H9 (cell line): ENCODE data around the gene DMAP1. TPM values are rescaled to one million over a fixed set of nuclear protein-coding genes. Genes with fewer than 3 reads are reported as not detected.

ENCODE experiments used
- DNase-seq: peaks from one replicate; pipeline ENCODE4 v3.0.0-alpha.2; 2017
- H2AFZ ChIP-seq: one replicate; pipeline ENCODE4 v1.6.1; 2013; ENCODE audit warnings: mild to moderate bottlenecking, low read length, control low read depth, moderate library complexity
- H2AK5ac ChIP-seq: 2 replicates; pipeline ENCODE4 v1.6.1; 2013; ENCODE audit warnings: low read length, control low read depth, mixed read lengths; ENCODE audit not compliant: insufficient read length
- H2BK120ac ChIP-seq: one replicate; pipeline ENCODE4 v1.6.1; 2013; ENCODE audit warnings: low read depth, mild to moderate bottlenecking, low read length, control low read depth, inconsistent platforms; ENCODE audit not compliant: poor library complexity, severe bottlenecking
- H2BK12ac ChIP-seq: 2 replicates; pipeline ENCODE4 v1.6.1; 2013; ENCODE audit warnings: low read length, control low read depth, mixed read lengths, low read depth; ENCODE audit not compliant: insufficient read length
- H2BK15ac ChIP-seq: 2 replicates; pipeline ENCODE4 v1.6.1; 2013; ENCODE audit warnings: low read depth, low read length, control low read depth
- H2BK20ac ChIP-seq: one replicate; pipeline ENCODE4 v1.6.1; 2013; ENCODE audit warnings: low read depth, mild to moderate bottlenecking, low read length, control low read depth, inconsistent platforms; ENCODE audit not compliant: poor library complexity, severe bottlenecking
- H2BK5ac ChIP-seq: 2 replicates; pipeline ENCODE4 v1.6.1; 2013; ENCODE audit warnings: low read length, control low read depth, mixed read lengths; ENCODE audit not compliant: insufficient read length
- H3K14ac ChIP-seq: 2 replicates; pipeline ENCODE4 v1.6.1; 2013; ENCODE audit warnings: low read length, control low read depth; ENCODE audit not compliant: insufficient read depth
- H3K18ac ChIP-seq: 2 replicates; pipeline ENCODE4 v1.6.1; 2013; ENCODE audit warnings: low read depth, mild to moderate bottlenecking, mixed read lengths, low read length, control low read depth; ENCODE audit not compliant: insufficient read length
- H3K23ac ChIP-seq: 2 replicates; pipeline ENCODE4 v1.6.1; 2013; ENCODE audit warnings: low read length, control low read depth, mixed read lengths, low read depth; ENCODE audit not compliant: insufficient read length
- H3K23me2 ChIP-seq: 2 replicates; pipeline ENCODE4 v1.6.1; 2013; ENCODE audit warnings: low read depth, mild to moderate bottlenecking, mixed read lengths, low read length, control low read depth; ENCODE audit not compliant: insufficient read length, poor library complexity, severe bottlenecking
- H3K27ac ChIP-seq: 2 replicates; pipeline ENCODE4 v1.5.1; 2013; ENCODE audit warnings: low read length, control low read depth, mixed read lengths, low read depth; ENCODE audit not compliant: insufficient read length
- H3K27me3 ChIP-seq: 2 replicates; pipeline ENCODE4 v1.6.1; 2013; ENCODE audit warnings: low read length, control low read depth, inconsistent platforms; ENCODE audit not compliant: insufficient read depth
- H3K4ac ChIP-seq: 2 replicates; pipeline ENCODE4 v1.6.1; 2013; ENCODE audit warnings: low read depth, mild to moderate bottlenecking, control low read depth, inconsistent platforms, low read length, moderate library complexity
- H3K4me1 ChIP-seq: 2 replicates; pipeline ENCODE4 v1.6.1; 2013; ENCODE audit warnings: low read length, control low read depth, inconsistent platforms; ENCODE audit not compliant: insufficient read depth
- H3K4me2 ChIP-seq: 2 replicates; pipeline ENCODE4 v1.6.1; 2013; ENCODE audit warnings: low read length, control low read depth, mixed read lengths; ENCODE audit not compliant: insufficient read length, insufficient read depth
- H3K56ac ChIP-seq: 2 replicates; pipeline ENCODE4 v1.6.1; 2013; ENCODE audit warnings: low read depth, mild to moderate bottlenecking, mixed read lengths, low read length, control low read depth; ENCODE audit not compliant: insufficient read length
- H3K79me1 ChIP-seq: 2 replicates; pipeline ENCODE4 v1.6.1; 2013; ENCODE audit warnings: low read depth, mild to moderate bottlenecking, moderate library complexity, low read length, control low read depth, inconsistent platforms; ENCODE audit not compliant: insufficient read depth, poor library complexity, severe bottlenecking
- H3K79me2 ChIP-seq: 2 replicates; pipeline ENCODE4 v1.6.1; 2013; ENCODE audit warnings: low read length, control low read depth, inconsistent platforms; ENCODE audit not compliant: insufficient read depth
- H3K9ac ChIP-seq: 2 replicates; pipeline ENCODE4 v1.6.1; 2013; ENCODE audit warnings: low read length, control low read depth, mixed read lengths; ENCODE audit not compliant: insufficient read length; ENCODE audit errors: extremely low read depth
- H3K9me3 ChIP-seq: one replicate; pipeline ENCODE4 v1.6.1; 2013; ENCODE audit warnings: low read depth, low read length, inconsistent platforms; ENCODE audit not compliant: control insufficient read depth
- H3T11ph ChIP-seq: one replicate; pipeline ENCODE4 v1.6.1; 2013; ENCODE audit warnings: mild to moderate bottlenecking, low read length, control low read depth, inconsistent platforms
- H4K20me1 ChIP-seq: one replicate; pipeline ENCODE4 v1.6.1; 2013; ENCODE audit not compliant: control insufficient read depth, insufficient read length, insufficient read depth
- H4K5ac ChIP-seq: 2 replicates; pipeline ENCODE4 v1.6.1; 2013; ENCODE audit warnings: low read depth, mild to moderate bottlenecking, mixed read lengths, low read length, control low read depth; ENCODE audit not compliant: insufficient read length
- H4K8ac ChIP-seq: replicated peaks from 2 replicates; pipeline ENCODE4 v1.6.1; 2013; ENCODE audit warnings: low read length, control low read depth, mixed read lengths, low read depth; ENCODE audit not compliant: insufficient read length
- H4K91ac ChIP-seq: 2 replicates; pipeline ENCODE4 v1.6.1; 2013; ENCODE audit warnings: low read depth, mild to moderate bottlenecking, moderate library complexity, mixed read lengths, low read length, control low read depth; ENCODE audit not compliant: insufficient read length
- H3K27ac Mint-ChIP-seq, 3 experiments: 2 replicates in 2 of 3; 3 replicates in 1 of 3; pipeline ENCODE4 v1.8.0; 2020 to 2021; ENCODE audit warnings: mixed read lengths in 3 of 3, mild to moderate bottlenecking in 1 of 3, moderate library complexity in 1 of 3
- H3K27me3 Mint-ChIP-seq: 2 replicates; pipeline ENCODE4 v1.8.0; 2021; ENCODE audit warnings: low read depth, mild to moderate bottlenecking, moderate library complexity, mixed read lengths
- H3K36me3 Mint-ChIP-seq, 3 experiments: 2 replicates in 2 of 3; 3 replicates in 1 of 3; pipeline ENCODE4 v1.8.0; 2020 to 2021; ENCODE audit warnings: low read depth in 3 of 3, mixed read lengths in 3 of 3; ENCODE audit not compliant: insufficient read depth in 1 of 3
- H3K4me1 Mint-ChIP-seq, 2 experiments: 2 replicates each; pipeline ENCODE4 v1.8.0; 2020; ENCODE audit warnings: mixed read lengths in 2 of 2
- H3K4me3 Mint-ChIP-seq, 2 experiments: 2 replicates in 1 of 2; 3 replicates in 1 of 2; pipeline ENCODE4 v1.8.0; 2020 to 2021; ENCODE audit warnings: mild to moderate bottlenecking in 2 of 2, mixed read lengths in 2 of 2, moderate library complexity in 1 of 2
- H3K9me3 Mint-ChIP-seq, 2 experiments: 2 replicates in 1 of 2; 3 replicates in 1 of 2; pipeline ENCODE4 v1.8.0; 2020; ENCODE audit warnings: mild to moderate bottlenecking in 2 of 2, mixed read lengths in 2 of 2, moderate library complexity in 1 of 2
- CTCF ChIP-seq: fragments of 200-600 bp; sonication (generic); conservative IDR thresholded peaks from 3 replicates; pipeline ENCODE4 v1.8.0; 2021; ENCODE audit warnings: antibody characterized with exemption, mild to moderate bottlenecking
- WGBS: extraction: QIAGEN DNeasy Blood & Tissue Kit; methylation state at CpG from one replicate; pipeline ENCODE4 v1.1.7; 2013; ENCODE audit warnings: missing lambda C conversion rate, low lambda C conversion rate, mixed read lengths; ENCODE audit not compliant: insufficient read length; ENCODE audit errors: extremely low coverage; 5-methylcytosine and 5-hydroxymethylcytosine counted together
- total RNA-seq: library from RNA; stranded (reverse); gene quantifications from 2 replicates; pipeline ENCODE4 v1.2.1, GENCODE V29; 2021

The DMAP1 gene
- total RNA-seq, 1 experiment from 2014 or later: 55.3 TPM

DNA sequence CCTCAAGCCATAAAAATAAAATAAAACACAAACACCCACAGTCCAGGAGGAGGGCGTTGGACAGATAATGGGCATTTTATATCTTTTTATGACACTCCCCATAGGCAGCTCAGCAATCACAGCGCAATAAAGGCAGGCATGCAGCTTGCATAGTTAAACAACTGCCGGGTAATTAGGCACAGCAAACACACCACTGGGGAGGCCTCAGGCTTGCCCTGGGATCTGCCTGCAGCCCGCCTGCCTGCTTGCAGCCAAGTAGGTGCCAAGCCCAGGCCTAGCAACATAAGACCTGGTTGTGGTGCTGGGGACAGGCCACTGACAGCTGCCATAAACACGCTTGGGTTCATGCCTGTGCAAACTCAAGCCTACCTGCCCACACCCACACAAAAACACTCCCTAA lies 54.2 kb downstream of the DMAP1 start:
- Histone ChIP-seq H4K20me1 (no peaks in the 10 kb centered on the region), H3K4me1 (no peaks in the 10 kb centered on the region), H2BK20ac (no peak overlapping the region), H3K4ac (no peak overlapping the region), H2BK120ac (no peak overlapping the region), H2BK5ac (no peak overlapping the region), H3K9ac (no peak overlapping the region), H3K27me3 (no peaks in the 10 kb centered on the region), H3K23me2 (no peaks in the 10 kb centered on the region), H3K79me2 (no peaks in the 10 kb centered on the region), H2AK5ac (no peak overlapping the region), H2AFZ (no peak overlapping the region), H3K4me2 (no peak overlapping the region), H4K8ac (no peak overlapping the region), H4K91ac (no peak overlapping the region), H3T11ph (no peak overlapping the region), H3K9me3 (no peaks in the 10 kb centered on the region), H2BK12ac (no peak overlapping the region), H3K18ac (no peak overlapping the region), H2BK15ac (no peak overlapping the region), H3K23ac (no peak overlapping the region), H3K79me1 (no peaks in the 10 kb centered on the region), H3K27ac (no peak overlapping the region), H4K5ac (no peak overlapping the region), H3K56ac (no peak overlapping the region), H3K14ac (no peak overlapping the region; the same call in 1 of the 2 replicates)
- Mint-ChIP-seq H3K4me3 (no peak overlapping the region), H3K9me3 (no peaks in the 10 kb centered on the region), H3K27ac (peak overlapping the region in 1 of 3 experiments; percentile 60; a peak in 1 of 7 replicates), H3K36me3 (peaks cover 0 to 2% (median 0%) of the 10 kb centered on the region in 3 experiments; a peak in 3 of 7 replicates), H3K4me1 (peaks cover 6 to 13% of the 10 kb centered on the region in 2 experiments), H3K27me3 (no peaks in the 10 kb centered on the region)
- no peak for DNase-seq
- no CpG with 5 or more reads among the region's 5 CpGs for WGBS
- no peak for TF ChIP-seq CTCF
